Measurements from ENCODE around the gene FER.
"Not testable (repeated sequence)": the region's sequence is repeated elsewhere in the genome, so short reads cannot be mapped to it uniquely, and the experiment has no call there.

FER gene

DNA sequence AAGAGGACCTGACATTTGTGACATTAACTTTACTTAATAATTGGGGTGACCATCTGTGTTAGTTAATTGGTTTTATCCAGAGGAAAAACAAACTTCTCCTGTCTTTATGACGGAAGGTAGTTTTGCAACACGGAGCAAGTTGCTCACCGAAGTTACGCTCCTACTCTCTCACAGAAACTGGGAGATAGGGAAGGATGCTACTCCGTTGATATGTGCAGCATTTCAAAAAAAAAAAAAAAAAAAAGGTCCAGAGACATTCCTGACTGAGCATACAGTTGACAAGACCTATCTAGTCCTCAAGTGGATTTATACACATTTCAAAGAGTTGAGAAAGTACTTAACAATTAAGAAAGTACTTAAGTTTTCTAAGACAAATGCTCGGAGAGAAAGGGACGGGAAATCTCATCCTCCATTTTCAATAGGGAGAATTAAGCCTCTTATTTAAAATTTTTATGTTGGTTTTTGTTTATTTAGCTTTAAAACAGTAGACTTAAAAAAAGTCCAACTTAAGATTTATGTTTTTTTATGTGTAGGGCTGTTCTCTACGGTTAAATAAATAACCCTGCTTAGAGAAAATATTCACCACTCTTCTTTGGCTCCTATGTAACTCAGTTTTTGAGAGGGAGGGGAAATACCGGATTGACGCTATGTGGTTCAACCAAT, 455 bp upstream of the FER start:
- FAIRE-seq (no peak), DNase-seq (ENCODE audit: low spot score) (no peak)

DNA sequence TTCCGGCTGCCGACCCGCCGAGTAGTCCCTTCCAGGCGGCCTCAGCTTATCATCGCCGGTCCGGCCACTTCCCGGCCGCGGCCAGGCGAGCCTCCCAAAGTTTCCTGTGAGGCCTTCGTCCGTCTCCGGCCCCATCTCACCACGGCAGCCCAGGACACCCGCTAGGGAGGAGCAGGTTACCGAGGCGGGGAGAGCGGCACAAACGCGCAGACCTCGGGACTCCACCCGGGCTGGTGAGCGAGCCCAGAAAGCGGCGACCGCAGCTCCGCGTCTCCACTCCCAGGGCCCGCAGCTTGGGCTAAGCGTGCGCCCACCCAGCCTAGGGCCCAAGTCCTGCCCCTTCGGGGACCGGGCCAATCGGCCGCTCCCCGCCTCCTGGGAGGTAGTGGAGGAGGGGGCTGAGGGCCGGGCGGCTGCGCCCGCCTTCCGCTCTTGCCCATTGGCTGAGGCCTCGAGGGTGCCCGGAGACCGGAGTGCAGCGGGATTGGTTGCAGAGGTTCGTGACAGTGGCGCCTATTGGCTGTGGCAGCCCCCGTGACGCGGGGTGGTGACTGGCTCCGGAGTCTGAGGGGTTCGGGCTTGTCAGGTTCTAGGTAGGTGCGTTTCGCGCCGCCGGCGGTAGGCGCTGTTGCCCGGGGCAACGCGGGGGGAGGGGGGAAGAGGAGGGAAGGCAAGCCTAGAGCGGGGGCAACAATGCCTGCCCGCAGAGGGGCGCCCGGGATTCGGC, 867 bp downstream of the FER start:
- DNase-seq (ENCODE audit: low spot score): peak; percentile 97
- FAIRE-seq: peak; percentile 86

DNA sequence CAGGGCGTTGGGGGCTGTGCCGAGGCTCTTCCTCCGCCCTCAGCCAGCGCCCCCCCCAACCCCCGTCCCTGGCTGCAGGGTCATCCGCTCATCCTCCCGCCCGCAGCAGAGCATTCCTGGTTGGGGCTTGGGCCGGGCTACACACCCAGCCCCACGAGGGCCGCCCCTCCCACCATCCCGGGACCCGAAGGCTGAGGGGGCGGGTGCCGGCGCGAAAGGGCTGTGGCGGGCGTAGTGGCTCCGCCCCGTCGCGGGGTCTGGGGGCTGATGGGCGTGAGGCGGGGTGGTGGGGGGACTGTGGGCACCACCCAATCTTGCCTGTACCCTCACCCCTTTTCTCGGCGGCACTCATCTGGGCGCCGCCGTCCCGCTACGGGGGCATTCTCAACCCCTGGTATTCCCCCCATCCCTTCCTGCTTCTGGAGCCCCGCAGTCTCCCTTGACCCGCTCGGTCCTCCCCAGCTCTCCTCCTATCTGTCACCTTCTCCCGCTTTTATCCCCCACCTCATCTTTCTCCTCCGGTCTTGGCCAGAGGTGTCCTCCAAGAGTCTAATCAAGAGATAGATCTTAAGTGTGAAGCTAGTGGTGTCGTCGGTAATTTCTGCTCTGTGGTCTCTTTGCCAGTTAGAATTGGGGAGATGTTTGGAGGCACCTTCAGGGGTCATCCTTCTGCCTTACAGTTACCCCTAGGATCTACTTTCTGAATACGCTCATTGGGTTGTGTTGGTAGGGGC, 1.6 kb downstream of the FER start:
- FAIRE-seq (no peak), DNase-seq (ENCODE audit: low spot score) (peak; percentile 82)

DNA sequence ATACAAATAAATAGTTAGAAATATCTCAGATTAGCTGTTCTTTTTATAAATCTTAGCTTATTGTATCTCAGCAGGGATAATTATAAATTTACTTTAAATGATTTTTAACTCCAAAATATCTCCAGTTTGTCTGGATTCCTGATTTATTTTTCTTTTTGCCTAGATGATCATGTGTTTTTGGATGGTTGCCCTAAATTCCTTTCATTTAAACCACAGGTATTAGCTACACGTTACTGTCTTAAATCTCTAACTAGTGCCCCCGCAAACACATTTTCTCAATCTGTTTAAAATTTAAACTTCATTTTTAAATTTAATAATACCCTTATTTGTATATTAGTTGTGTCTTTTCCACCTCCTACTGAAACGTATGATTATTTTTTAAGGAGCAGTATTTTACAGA, 5.6 kb downstream of the FER start:
- DNase-seq (ENCODE audit: low spot score) (no peak), FAIRE-seq (no peak)

DNA sequence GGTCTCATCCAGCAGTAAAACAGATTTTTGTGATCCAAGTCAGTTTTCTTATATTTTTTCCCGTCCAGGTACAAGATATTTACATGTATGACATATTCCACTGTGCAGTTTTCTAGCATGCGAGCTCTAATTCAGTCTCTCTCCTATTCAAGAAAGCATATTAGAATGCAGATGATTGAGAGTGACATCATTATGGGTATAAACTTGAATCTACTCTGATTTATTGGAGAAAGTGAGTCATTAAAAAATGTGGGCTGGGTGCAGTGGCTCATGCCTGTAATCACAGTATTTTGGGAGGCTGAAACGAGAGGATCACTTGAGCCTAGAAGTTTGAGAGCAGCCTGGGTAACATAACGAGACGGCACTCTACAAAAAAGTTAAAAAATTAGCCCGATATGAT, 6.2 kb downstream of the FER start:
- FAIRE-seq: no peak
- peak; percentile 11 for DNase-seq (ENCODE audit: low spot score)

DNA sequence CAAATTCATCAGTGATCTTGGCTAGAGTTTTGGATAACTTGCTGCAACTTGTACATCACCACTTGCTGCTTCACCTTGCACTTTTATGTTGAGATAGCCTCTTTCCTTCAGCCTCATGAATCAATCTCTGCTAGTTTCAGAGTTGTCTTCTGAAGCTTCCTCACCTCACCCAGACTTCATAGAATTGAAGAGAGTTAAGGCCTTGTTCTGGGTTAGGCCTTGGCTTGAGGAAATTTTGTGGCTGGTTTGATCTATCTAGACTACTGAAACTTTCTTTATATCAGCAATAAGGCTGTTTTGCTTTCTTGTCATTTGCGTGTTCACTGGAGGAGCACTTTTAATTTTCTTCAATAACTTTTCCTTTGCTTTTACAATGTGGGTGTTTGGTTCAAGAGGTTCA, 12.8 kb downstream of the FER start:
- no peak for FAIRE-seq
- no peak for DNase-seq (ENCODE audit: low spot score)

DNA sequence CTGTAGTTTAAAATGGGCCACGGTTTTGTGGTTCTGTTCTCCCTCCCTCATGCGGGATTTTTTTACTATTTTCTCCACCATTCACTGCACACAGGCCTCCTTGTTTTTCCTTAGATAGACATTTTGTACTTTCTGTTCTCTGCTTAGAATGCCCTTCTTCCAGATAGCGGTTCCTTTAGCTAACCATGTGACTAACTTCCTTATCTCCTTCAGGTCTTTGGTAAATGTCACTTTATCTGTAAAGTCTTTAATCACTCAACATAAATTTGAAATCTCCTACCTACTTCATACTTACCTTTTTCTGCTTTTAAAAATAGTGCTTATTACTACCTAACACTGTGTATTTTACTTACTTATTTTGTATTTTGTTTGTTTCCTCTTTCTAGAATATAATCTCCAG, 15.0 kb downstream of the FER start:
- FAIRE-seq (no peak), DNase-seq (ENCODE audit: low spot score) (no peak)

DNA sequence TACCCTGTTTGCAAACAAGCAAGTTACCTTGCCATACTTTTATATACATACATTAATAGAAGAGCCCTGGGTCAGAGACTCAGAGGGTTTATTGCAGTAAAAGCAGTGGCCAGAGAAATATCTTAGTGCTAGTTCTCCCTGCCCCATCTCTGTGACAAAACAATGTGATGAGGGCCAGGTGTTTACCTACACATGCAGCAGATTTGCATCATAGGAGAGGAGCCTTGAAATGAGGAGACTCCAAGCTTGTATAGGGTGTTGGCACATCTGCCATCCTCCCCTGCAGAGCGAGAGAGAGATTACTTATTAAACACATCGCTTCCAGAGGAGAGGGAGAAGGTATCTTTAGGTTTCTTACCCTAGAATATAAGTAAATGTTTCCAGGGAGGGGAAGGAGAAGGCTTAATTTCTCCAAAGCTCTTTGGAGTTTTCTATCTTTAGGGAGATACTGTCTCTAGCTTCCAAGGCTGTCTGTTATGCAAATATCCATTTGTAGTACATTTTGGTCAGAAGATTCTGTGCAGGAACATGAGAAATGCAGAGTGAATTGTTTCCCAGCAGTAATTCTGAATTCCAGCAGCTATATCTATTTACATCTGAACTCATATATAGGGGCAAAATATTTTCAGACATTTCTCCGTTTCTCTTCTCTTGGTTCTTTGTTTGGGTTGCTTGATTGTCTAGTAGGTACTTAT, 15.7 kb downstream of the FER start:
- no peak for DNase-seq (ENCODE audit: low spot score)
- FAIRE-seq: no peak

DNA sequence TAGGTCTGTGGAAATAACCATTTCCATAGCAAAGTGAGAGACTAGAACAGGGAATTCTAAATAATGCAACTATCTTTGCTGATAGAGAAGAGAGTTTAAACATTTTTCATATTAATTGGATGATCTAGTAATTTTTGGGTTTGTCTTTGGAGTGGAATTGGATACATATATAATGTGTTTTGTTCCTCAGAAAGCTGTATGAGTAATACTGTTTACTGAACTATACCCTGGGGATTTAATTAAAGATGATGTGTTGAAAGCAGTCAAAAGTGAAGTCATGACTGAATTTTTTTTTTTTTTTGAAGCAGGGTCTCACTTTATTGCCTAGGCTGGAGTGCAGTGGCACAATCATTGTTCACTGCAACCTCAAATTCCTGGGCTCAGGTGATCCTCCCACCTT, 17.9 kb downstream of the FER start:
- no peak for FAIRE-seq
- no peak for DNase-seq (ENCODE audit: low spot score)

DNA sequence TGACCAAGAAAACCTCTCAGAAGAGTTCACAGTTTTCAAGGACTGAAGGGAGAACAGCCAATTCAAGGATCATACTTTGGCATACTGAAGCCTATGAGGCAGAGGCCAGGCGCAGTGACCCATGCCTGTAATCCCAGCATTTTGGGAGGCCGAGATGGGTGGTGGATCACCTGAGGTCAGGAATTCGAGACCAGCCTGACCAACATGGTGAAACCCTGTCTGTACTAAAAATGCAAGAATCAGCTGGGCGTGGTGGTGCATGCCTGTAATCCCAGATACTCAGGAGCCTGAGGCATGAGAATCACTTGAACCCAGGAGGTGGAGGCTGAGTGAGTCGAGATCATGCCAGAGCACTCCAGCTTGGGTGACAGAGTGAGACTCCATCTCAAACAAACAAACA, 19.2 kb downstream of the FER start:
- DNase-seq (ENCODE audit: low spot score); FAIRE-seq: not testable (repeated sequence)

DNA sequence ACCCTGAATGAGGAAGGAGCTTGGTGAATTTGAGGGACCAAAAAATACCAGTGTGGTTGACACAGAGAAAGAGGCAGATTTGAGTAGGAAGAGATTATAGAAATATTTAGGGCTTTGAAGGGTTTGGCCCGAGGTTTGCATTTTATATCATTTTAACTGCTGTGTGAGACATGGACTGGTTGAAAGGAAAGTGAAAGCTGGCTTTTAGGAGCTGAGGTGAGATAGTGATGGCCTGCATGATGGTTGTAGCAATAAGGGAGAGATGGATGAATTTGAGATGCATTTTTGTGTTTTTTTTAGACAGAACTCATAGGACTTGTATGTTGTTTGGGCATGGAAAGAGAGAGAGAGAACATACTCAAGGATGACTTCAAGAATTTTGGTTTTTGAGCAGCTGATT, 21.7 kb downstream of the FER start:
- FAIRE-seq (no peak), DNase-seq (ENCODE audit: low spot score) (no peak)

DNA sequence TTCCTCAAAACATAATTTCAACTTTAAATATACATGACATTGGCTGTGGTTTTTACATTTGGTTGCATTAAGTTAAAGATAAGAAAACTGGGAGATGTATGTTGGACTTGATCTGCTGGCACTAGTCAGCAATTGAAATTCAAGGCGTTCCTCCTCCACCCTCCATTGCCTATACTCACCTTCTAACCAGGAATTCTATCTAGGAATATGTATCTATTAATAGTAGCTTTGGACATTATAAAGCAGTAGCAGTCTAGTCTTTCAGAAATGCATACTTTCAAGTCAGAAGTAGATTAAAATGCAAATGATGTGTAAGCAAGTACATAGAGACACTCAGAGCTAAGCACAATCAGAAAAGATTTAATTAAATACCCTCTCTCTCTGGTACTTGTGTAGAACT, 24.9 kb downstream of the FER start:
- FAIRE-seq (no peak), DNase-seq (ENCODE audit: low spot score) (no peak)

DNA sequence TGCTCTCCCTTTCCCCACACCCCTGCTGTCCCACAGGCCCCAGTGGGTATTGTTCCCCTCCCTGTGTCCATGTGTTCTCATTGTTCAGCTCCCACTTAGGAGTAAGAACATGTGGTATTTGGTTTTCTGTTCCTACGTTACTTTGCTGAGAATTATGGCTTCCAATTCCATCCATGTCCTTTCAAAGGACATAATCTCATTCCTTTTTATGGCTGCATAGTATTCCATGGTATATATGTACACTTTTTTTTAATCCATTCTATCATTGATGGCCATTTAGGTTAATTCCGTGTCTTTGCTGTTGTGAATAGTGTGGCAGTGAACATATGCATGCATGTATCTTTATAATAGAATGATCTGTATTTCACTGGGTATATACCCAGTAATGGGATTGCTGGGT, 25.6 kb downstream of the FER start:
- FAIRE-seq (no peak), DNase-seq (ENCODE audit: low spot score) (no peak)

DNA sequence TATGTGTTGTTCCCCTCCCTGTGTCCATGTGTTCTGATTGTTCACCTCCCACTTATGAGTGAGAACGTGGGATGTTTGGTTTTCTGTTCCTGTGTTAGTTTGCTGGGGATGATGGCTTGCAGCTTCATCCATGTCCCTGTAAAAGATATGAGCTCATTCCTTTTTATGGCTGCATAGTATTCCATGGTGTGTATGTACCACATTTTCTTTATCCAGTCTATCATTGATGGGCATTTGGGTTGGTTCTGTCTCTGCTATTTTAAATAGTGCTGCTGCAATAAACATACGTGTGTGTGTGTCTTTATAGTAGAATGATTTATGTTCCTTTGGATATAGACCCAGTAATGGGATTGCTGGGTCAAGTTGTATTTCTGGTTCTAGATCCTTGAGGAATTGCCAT, 26.4 kb downstream of the FER start:
- not testable (repeated sequence) for DNase-seq (ENCODE audit: low spot score); FAIRE-seq

DNA sequence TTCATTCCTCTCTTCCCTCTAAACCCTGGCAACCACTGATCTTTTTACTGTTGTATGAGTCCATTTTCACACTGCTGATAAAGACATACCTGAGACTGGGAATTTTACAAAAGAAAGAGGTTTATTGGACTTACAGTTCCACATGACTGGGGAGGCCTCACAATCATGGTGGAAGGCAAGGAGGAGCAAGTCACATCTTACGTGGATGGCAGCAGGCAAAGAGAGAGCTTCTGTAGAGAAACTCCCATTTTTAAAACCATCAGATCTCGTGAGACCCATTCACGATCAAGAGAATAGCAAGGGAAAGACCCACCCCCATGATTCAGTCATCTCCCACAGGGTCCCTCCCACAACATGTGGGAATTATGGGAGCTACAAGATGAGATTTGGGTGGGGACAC, 29.9 kb downstream of the FER start:
- FAIRE-seq; DNase-seq (ENCODE audit: low spot score): not testable (repeated sequence)

DNA sequence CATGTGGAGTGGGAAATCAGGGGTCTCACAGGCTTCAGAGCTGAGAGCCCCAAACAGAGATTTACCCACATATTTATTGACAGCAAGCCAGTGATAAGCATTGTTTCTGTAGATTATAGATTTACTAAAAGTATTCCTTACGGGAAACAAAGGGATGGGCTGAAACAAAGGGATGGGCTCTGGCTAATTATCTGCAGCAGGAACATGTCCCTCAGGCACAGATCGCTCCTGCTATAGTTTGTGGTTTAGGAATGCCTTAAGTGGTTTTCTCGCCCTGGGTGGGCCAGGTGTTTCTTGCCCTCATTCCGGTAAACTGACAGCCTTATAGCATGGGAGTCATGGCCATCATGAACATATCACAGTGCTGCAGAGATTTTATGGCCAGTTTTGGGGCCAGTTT, 36.9 kb downstream of the FER start:
- peak; percentile 44 for FAIRE-seq
- DNase-seq (ENCODE audit: low spot score): not testable (repeated sequence)

DNA sequence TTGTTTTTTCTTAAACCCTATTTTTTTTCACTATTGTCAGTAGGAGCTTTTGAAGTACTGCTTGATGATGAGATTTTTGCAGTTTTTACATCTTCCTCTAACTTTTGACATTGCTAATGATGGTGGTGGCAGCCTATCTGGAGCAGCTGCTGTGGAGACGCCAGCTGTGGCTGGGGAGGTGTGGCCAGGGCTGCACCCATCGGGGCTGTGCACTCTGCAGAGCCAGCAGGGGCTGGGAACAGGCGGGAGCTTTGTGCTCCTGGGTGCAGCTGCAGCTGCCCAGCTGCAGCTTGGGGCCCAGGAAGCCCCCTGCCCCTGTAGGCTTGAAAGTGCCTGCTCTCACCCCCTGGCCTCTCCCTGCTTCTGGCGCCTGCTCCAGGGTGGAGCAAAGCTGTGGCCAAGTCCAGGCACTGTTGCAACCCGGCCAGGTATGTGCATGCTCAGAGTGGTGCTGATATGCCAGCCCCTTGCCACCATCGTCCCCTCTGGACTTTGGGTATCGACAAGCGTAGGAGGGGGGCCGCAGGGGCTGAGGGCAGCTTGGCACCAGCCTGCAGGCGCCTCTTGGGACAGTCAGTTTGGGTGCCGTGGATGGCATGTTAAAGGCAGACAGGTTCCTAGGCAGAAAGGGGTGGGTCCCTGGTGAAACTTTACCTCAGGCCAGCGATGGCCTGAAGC, 39.2 kb downstream of the FER start:
- FAIRE-seq: no peak
- no peak for DNase-seq (ENCODE audit: low spot score)

DNA sequence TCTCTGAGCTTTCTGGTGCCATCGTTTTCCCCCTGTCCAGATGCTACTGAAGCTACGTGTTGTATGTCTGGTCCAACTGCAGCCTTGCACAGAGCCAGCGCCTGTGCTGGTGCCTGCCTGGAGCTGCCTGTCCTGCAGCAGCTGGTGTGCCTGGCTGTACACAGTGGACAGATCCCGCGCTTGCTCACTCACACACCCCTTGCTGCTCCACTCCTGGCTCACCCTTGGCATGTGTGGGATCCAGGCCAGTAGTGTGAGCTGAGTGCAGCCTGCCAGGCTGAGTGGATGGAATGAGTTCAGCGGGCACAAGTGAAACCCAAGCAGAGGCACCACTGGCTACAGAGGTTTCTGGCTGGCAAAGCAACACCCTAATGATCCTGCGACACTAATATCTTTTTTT, 40.4 kb downstream of the FER start:
- DNase-seq (ENCODE audit: low spot score) (no peak), FAIRE-seq (no peak)

DNA sequence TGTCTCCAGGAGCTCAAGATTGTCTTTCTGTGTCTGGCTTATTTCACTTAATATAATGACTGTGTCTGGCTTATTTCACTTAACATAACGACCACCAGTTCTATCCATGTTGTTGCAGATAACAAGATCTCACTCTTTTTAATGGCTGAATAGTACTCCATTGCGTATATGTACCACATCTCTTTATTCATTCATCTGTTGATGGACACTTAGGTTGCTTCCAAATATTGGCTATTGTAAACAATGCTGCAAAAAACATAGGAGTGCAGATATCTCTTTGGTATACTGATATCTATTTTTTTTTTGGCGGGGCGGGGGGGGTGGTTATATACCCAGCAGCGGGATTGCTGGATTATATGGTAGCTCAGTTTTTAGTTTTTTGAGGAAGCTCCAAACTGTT, 45.5 kb downstream of the FER start:
- no peak for DNase-seq (ENCODE audit: low spot score)
- FAIRE-seq: no peak

DNA sequence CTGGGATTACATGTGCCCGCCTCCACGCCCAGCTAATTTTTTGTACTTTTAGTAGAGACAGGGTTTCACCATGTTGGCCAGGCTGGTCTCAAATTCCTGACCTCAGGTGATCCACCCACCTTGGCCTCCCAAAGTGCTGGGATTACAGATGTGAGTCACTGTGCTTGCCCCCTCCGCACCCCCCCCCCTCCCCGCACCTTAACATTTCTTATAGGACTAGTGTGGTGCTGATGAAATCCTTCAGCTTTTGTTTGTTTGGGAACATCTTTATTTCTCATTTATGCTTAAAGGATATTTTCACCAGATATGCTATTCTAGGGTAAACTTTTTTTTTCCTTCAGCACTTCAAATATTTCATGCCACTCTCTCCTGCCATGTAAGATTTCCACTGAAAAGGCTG, 46.7 kb downstream of the FER start:
- not testable (repeated sequence) for FAIRE-seq; DNase-seq (ENCODE audit: low spot score)

DNA sequence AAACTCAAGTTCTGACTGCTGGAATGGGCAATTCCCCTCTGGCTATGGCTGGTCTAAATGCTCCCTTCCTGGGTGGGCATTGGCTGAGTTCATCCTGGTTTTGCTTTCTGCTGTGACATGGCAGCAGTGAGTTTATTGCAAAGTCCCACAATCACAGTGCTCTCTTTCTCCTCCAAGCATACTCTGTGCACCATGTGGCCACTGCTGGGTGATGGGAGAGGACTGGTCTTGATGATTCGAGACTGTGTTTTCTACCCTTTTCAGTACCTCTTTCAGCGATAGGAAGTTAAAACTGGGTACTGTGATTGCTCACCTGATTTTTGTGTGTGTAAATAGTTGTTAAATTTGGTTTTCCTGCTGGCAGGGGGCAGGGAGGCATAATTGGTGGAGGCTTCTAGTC, 49.7 kb downstream of the FER start:
- FAIRE-seq (no peak), DNase-seq (ENCODE audit: low spot score) (no peak)
